A204.1 (cell line): ENCODE measurements around the gene VWDE.
"Not testable (repeated sequence)": the region's sequence is repeated elsewhere in the genome, so short reads cannot be mapped to it uniquely, and the experiment has no call there.

Source experiments
- FAIRE-seq: peaks from 2 replicates; lab custom pipeline; 2012; peaks lifted over from hg19 to GRCh38; lab: Jason Lieb, UNC

VWDE gene

DNA sequence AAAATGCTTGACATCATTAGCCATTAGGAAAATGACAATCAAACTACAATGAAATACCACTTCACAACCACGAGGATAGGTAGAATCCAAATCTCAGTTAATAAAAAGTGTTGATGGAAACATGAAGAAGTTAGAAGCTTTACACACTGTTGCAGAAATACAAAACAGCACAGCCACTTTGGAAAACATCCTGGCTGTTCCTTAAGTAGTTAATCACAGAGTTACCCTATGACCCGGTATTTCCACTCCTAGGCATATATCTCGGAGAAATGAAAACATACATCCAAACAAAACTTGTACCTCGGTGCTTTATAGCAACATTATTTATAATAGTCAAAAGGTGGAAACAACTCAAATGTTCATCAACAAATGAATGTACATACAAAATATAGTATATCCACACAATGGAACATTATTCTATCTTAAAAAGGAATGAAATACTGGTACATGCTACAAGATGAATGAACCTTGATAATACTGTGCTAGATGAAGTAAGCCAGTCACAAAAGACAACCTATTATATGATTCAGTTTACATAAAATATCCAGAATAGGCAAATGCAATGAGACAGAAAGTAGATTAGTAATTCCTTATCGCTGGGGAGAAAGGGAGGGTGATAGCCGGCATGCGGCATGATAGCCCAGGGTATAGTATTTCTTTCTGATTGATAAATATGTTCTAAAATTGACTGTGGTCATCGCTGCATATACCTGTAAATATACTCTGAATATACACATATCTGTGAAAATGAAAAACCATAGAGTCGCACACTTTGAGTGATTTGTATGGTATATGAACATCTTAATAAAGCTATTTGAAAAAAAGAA, 1.9 kb downstream of the VWDE start:
- no peak for FAIRE-seq

DNA sequence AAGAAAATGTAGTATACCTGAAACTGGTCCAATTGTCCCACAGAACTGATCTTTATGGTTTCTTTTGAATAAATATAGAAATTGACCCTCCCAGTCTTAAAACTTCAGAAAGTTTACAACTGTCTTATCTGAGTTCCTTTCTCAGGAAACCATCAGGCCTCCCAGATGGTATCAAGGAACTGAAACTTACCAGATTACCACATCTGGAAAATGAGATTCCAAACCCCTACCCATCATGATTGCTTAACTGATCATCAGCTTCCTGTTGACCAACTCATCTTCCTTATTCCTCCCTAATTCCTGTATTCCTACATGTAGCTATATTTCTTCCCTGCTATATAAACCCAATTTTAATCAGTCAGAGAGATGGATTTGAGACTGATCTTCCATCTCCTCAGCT, 5.5 kb downstream of the VWDE start:
- no peak for FAIRE-seq

DNA sequence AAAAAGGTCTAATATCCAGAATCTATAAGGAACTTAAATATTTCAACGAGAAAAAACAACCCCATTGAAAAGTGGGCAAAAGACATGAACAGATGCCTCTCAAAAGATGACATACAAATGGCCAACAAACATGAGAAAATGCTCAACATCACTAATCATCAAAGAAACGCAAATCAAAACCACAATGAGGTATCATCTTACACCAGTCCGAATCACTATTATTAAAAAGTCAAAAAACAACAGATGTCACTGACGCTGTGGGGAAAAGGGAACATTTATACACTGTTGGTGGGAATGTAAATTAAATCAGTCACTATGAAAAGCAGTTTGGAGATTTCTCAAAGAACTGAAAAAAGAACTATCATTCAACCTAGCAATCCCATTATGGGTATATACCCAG, 6.0 kb downstream of the VWDE start:
- FAIRE-seq = no peak

DNA sequence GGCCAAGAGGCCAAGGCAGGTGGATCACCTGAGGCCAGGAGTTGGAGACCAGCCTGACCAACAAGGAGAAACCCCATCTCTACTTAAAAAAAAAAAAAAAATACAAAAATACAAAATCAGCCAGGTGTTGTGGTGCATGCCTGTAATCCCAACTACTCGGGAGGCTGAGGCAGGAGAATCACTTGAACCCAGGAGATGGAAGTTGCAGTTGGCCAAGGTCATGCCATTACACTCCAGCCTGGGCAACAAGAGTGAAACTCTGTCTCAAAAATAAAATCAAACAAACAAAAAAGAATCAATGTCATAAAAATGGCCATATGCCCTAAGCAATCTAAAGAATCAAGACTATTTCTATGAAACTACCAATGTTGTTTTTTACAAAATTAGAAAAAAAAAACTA, 7.0 kb downstream of the VWDE start:
- not testable (repeated sequence) for FAIRE-seq

DNA sequence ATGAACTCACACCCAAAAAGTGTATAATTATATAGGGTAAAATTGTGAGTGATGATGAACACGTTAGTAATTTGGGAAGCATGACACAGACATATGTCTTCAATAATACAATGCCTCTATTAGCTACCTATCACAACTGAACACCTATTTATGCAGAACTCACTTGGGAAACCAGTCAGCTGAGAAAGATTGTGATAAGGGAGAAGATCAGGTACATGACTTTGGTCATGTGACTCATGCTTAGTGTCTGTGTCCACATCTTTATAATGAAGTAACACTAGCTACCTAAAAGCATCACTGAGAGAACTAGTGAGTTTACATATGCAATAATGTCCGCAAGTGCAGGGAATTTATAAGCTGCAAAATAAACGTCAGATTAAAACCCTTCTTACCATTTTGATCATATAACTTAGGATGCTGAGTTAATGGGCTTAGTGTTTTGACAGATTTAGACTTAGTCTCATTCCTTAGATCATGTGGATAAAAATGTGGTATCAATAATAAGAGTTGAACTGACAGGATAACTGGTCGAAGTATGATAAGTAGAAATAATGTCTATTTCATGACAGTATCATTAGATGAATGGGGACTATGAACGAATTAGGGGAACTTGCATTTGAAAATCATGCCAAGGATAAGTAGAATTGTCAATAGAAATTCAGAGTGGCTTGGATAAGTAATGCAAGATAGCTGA, 11.6 kb downstream of the VWDE start:
- no peak for FAIRE-seq

DNA sequence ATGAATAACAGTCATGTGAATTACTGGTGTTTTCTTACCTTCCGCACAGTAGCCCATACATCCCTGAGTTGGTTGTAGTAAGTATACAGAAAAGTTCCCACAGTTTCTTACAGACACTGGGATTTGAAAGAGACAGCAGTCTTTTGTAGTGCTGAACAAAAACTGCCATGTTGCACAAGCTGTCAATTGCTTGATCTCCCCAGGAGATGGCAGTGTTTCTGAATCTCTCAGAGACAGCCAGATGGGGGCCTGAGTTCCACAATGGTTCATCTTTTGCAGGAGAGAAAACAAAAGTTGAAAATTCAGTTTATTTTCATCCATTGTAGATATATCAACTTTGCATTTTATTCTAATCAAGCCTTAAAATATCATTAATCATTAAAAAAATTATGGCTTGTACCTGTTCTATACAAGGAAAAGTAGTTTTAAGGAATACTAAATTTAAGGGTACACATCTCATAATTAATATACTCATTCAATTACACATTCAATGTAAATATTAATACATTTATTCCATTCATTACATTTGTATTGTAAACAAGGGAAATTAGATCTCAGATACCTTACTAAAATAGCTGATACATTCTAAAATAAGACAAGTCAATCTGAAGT, 14.5 kb downstream of the VWDE start:
- FAIRE-seq = peak; percentile 84

DNA sequence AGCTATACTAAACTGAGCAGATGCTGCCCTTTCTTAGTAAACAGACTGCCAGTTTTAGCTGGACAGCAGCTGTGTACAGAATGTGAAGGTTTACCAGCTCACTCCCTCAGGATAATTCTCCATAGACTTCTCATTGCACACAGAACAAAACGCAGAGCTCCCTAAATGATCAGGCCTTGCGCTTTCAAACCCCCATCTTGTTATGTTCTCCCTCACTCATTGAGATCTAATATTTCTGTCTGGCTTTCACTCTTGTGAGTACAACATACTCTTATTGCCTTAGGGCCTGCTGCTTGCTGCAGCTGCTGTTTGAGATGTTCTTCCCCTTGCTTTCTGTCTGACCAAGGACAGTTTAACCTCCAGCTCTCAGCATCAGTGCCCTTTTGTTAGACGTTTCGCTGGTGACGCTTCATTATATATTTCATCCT, 17.3 kb downstream of the VWDE start:
- no peak for FAIRE-seq

DNA sequence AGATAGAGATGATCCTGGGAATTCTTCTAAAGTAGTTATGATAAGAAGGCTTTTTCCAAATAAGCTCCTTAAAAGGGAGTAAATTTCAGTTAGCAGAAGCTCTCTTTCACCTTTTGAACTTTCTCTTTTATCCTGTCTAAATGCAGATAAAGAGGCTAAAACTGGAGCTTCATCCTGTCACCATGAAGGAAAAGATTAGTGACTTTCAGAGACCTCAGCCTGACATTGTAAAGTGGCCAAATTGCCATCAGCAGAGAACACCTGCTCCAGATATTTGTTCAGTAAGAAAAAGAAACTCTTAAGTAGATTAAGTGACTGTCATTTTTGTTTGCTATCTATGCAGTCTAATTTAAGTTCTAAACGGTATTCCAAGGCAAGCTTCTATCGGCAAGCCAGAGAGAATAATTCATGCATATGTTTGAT, 18.3 kb downstream of the VWDE start:
- no peak for FAIRE-seq

DNA sequence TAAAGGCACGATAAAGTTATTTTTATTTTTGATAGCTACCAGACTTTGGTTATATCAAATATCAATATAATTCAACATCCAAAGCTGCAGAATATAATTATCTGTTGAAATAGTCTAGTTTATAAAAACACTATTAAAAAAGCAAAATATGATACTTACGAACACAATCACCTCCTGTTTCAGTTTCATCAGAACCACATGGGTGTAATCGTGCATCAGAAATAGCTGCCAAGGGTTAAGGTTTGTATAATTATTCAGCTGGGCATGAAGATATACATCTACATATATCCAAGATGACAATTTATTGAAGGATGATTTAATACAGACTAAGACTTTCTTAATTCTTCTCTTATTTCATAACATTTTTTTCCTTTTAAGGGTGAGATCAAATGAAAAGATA, 20.3 kb downstream of the VWDE start:
- FAIRE-seq = no peak

DNA sequence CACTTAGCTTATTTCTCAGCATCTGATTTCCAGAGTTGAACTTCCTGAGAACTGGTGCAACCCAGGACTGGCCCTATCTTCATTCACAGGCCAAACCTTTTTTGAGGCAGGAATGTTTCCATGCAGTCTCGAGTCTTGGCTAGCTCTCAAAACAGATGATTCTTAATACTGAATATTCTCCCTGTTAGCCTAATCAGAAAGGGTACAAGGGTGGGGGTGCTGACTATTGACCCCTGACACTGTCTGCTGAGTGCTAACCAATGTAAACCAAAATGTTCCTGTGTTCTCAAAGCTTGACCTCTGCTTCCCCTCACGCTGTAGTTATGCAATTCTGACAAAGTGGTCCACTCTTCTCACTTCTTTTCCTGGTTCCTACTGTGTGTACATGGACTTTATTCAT, 25.3 kb downstream of the VWDE start:
- FAIRE-seq = no peak

DNA sequence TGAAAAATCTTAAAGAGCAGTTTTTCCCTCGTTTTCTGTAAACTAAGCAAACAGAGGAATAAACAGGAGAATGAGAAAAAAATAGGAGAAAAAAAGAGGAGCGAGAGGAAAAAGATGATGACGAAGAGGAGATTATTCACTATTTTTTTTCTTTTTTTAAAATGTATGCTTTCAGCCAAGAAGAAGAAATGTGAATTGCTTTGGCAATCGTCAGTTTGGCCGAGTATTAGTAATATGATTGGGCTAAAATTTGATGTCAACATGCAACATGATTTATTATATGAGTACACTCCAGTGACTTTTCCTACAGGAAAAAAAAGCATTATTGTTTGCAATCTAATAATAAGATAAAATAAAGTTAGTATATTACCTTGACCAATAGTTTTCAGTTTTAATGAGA, 26.3 kb downstream of the VWDE start:
- no peak for FAIRE-seq

DNA sequence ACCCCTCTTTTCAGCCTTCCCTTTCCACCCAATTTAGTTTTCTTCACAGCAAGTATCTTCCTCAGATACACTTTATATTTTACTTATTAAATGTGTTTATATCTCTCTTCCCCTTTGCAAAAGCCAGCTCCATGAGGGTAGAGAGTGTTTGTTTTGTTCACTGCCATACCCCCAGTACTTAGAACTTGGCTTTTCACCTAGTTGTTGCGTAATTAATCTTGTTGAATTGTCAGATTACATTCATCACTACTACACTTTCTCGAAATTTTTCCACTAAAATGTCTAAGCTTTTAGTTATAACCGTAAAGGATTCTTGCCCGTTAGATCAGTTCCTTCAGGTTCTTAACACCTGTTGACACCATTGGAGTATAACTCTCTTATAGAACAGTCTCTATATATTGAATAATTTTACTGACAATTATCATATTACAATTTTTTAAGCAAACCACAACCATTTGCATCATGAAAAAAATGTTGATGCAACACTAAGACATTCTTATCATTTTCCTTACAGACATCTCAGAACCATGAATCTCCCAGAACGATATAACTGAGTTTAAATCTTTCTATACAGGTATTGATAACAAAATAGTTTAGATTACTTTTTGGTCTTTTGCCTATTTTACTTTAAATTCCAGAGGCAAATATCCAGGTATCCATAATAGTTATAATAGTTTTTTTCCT, 29.9 kb downstream of the VWDE start:
- FAIRE-seq = no peak

DNA sequence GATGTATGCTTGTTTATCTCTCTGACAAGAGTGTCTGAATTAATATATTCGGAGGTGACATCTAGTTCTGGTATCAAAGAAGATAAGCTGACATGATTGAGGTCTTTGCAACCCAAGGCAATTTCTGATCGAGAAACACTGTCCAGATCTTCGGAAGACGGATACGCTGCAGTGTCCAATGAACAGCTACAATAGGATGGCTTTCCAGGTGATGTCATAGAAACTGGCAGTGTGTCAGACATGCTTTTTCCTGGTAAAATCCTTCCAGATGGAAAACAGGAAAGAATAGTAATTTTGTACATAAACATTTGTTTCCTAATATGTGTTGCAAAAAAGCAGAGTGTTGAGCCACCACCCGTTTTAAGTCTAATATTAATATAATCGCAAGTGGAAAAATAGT, 33.4 kb downstream of the VWDE start:
- FAIRE-seq = no peak

DNA sequence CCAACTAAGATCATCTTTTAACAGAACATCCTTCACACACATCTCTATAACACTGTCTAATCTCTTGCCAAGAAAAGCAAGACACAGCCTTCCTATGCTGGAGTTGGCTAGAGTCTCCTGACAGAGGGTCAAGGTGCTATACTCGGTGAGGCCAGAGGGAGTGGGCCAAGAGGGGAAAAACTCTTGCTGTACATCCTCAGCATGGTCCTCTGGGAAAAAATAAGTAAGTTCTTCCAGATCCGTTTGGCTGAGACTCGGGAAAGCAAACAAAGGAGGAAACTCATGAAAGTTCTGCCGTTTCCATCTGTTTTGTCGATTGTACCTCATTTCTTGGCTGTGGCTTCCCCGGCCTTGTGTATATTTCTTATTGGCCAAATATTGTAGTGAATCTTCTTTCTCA, 33.9 kb downstream of the VWDE start:
- no peak for FAIRE-seq

DNA sequence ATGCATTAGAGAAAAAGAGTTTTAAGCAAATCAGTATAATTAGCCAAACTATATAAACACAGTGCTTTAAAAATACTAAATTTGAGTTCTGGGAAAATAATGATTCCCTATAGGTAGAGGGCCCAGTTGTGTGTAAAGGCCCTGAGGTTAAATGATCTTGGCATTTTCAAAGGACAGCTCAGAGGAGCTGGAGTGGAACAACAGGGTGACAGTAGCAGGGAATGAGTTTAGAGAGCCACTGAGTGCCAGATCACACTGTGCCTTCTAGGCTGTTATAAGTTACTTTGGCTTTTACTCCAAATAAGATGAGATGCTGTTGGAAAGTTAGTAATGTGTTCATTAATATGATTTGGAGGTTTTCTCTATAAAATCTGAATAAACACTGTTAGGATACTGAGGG, 34.6 kb downstream of the VWDE start:
- FAIRE-seq = no peak

DNA sequence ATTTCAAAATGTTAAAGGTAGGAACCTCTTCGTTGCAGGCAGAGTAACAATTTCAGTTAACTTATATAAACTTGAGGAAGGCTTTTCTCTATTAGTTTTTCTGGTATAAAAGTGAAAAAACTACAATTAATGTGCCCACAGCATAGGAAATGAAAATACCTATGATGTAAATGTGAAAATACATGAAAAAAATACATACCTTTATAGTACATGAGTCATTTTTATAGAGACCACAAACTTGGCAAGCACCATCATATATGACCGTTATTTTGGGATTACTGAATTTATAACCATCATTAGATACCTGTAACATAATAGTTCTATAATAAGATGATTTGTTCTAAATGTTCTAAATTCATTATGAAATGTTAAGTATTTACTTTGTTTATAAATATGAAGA, 42.7 kb downstream of the VWDE start:
- no peak for FAIRE-seq

DNA sequence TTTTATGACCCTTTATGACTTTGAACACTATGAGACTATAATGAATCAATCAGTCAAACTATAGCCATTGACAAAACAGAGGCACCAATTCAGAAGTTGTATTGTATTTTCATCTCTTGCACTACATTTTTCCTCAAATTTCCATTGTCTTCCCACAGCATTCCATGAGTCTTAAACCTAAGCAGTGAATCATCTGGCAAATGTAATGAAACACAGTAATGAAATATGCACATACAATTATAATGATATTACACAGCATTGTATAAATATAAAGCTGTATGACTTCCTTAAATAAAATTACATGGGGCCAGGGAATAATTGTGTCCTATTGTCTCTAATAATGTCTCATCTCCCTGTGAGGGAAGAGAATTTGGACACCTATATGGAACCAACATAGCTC, 45.0 kb downstream of the VWDE start:
- FAIRE-seq = no peak

DNA sequence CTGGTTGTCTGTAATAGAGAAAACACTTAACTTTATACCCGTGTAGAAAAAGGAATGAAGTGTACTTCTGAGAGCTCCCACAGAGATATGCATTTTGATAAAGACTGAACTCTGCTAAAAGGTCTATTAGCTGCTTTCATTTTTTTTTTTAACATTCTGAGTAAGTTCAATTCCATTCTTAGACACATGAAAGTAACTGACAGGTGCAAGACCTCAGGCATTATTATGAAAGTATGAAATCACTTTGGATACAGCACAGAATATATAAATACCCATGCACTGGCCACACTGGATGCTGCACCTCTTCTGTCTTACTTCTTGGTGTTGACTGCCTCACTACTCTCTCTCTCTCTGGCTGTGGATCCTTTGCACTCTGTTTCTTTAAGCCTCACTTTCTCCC, 46.2 kb downstream of the VWDE start:
- no peak for FAIRE-seq

DNA sequence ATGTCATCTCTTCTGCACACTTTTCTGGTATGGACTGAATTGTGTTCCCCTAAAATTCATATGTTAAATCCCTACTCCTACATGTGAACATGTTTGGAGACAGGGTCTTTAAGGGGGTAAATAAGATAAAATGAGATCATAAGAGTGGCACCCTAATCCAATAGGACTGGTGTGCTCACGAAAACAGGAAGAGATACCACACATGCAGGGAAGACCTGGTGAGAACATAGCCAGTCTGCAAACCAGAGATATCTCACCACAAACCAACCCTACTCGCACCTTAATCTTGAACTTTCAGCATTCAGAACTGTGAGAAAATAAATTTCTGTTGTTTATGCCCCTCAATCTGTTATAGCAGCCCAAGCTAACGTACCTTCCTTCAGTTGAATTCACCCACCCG, 51.8 kb downstream of the VWDE start:
- no peak for FAIRE-seq

DNA sequence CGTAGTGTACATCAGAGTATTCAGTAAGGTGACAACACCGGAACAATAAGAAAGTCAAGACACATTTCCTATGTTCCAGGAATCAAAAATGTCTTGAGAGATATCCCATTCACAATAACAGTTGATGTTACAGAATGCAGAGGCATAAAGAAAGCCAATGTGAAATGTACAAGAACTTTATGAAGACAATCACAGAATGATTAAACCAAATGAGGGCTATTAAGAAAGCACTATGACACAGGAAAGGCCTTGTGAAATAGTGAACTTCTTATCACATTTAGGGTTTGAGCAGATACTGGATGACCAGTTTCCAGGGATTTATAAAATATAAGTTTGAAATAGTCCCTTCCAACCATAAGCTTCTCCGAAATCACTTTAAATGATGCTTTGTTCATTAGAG, 52.7 kb downstream of the VWDE start:
- FAIRE-seq = no peak

DNA sequence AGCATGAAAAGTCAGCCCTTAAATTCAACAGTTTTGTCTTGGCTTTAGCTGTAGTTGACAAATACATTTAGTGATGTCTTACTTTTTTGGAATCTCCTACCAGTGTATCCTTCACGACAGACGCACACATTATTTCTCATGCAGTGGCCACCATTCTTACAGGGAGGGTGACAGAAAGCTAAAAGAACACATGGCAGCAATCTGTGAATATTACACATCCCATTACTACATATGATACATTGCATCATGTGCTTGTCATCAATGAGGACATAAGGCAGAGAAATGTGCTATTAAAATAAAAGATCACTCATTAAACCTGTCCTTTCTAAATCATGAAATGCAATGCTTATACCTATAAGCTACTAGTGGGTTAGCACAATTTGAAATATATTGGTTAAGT, 66.6 kb downstream of the VWDE start:
- no peak for FAIRE-seq

DNA sequence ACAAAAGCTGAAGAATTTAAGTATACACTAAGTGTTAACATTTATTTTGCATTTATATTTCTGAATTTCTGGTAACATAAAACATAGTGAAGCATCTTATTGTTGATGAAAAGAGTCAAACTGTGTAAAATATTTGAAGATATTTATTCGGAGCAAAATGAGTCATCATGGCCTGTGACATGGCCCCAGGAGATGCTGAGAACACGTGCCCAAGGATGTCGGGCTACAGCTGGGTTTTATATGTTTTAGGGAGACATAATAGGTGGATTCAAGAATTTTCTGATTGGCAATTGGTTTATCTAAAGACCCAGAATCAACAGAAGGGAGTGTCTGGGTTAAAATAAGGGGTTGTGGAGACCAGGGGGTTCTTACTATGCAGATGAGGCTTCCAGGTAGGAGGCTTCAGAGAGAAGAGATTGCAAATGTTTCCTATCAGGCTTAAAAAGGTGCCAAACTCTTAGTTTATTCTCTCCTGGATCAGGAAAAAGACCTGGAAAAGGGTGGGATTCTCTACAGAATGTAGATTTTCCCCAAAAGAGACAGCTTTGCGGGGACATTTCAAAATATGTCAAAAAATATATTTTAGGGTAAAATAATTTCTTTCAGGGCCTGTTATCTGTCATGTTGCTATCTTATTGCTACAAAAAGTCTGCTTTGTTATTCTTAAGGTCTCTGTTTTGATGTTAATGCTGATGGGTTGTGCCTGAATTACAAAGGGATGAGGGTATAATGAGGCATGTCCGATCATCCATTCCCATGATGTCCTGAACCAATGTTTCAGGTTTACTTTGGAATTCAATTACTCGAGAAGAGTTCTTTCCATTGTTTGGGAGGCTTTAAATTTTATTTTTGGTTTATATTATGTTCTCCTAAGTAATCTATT, 74.5 kb downstream of the VWDE start:
- FAIRE-seq = no peak
